B cell (primary cell): ENCODE measurements around the gene DLX3. TPM values are rescaled to one million over a fixed set of nuclear protein-coding genes. Genes with fewer than 3 reads are reported as not detected.

ENCODE experiments used
- ATAC-seq: fragments of 200-7000 bp; cut with Tn5 transposase; one replicate; pipeline ENCODE4 v1.10.0; 2021; ENCODE audit warnings: low read depth, mild to moderate bottlenecking, moderate number of reproducible peaks, moderate library complexity
- CTCF ChIA-PET: fragments of 350-600 bp; sonication (Branson Sonifier 250); formaldehyde crosslinking; loops from one replicate; lab custom pipeline; 2021; ENCODE audit warnings: antibody characterized with exemption, inconsistent platforms; lab: Charles Lee
- POLR2A ChIA-PET: fragments of 350-600 bp; sonication (Branson Sonifier 250); formaldehyde crosslinking; loops from one replicate; lab custom pipeline; 2021; ENCODE audit warnings: antibody characterized with exemption; lab: Charles Lee
- DNase-seq: peaks from one replicate; pipeline ENCODE4 v3.0.0; 2013
- H2AFZ ChIP-seq: 2 replicates; pipeline ENCODE4 v1.6.1; 2012; ENCODE audit warnings: mild to moderate bottlenecking, low read depth, low read length; ENCODE audit not compliant: insufficient read depth, poor library complexity, severe bottlenecking
- H3K27ac ChIP-seq, 2 donors: 1 replicate in 1 of 2; 2 replicates in 1 of 2; pipeline ENCODE4 v1.5.1; 2012 to 2013; ENCODE audit warnings: low read length in 2 of 2, mild to moderate bottlenecking in 2 of 2, moderate library complexity in 1 of 2
- H3K27me3 ChIP-seq, 4 experiments: fragments of 200-600 bp in 1 of 4; sonication (generic) in 1 of 4; replicated peaks in 1 of 4; 1 replicate in 2 of 4; 2 replicates in 2 of 4; pipeline versions ENCODE4 v1.6.1 to v1.7.0; 2013 to 2016; ENCODE audit warnings: low read length in 3 of 4, mild to moderate bottlenecking in 2 of 4, mixed read lengths in 1 of 4, moderate library complexity in 1 of 4; ENCODE audit not compliant: insufficient read depth in 4 of 4, control insufficient read depth in 3 of 4; ENCODE audit errors: control extremely low read depth in 1 of 4
- H3K36me3 ChIP-seq, 2 experiments: replicated peaks in 1 of 2; 1 replicate in 1 of 2; 2 replicates in 1 of 2; pipeline versions ENCODE4 v1.6.1 to v1.7.1; 2013; ENCODE audit warnings: low read length in 1 of 2; ENCODE audit not compliant: insufficient read depth in 2 of 2, control insufficient read depth in 1 of 2; ENCODE audit errors: control extremely low read depth in 1 of 2, extremely low read depth in 1 of 2
- H3K4me1 ChIP-seq, 2 donors: fragments of 200-600 bp in 1 of 2; sonication (generic) in 1 of 2; 1 replicate in 1 of 2; 2 replicates in 1 of 2; pipeline versions ENCODE4 v1.5.1 to v1.6.1; 2013 to 2017; ENCODE audit warnings: low read length in 2 of 2; ENCODE audit not compliant: control insufficient read depth in 2 of 2, insufficient read depth in 2 of 2
- H3K4me2 ChIP-seq: replicated peaks from 2 replicates; pipeline ENCODE3; 2012; ENCODE audit warnings: mild to moderate bottlenecking, low read depth, low read length; ENCODE audit not compliant: poor library complexity, severe bottlenecking
- H3K4me3 ChIP-seq, 5 experiments: fragments of 200-600 bp in 1 of 5; sonication (generic) in 1 of 5; 1 replicate in 3 of 5; 2 replicates in 2 of 5; pipeline versions ENCODE4 v1.5.1 to v1.7.0; 2011 to 2016; ENCODE audit warnings: low read length in 4 of 5, mild to moderate bottlenecking in 4 of 5, low read depth in 2 of 5, control low read depth in 1 of 5, moderate library complexity in 1 of 5; ENCODE audit not compliant: insufficient read depth in 1 of 5; ENCODE audit errors: control extremely low read depth in 1 of 5, extremely low read depth in 1 of 5
- H3K79me2 ChIP-seq: fragments of 200-600 bp; sonication (generic); one replicate; pipeline ENCODE4 v1.6.0; 2016; ENCODE audit warnings: low read length; ENCODE audit not compliant: control insufficient read depth, insufficient read depth
- H3K9ac ChIP-seq: fragments of 200-600 bp; sonication (generic); 2 replicates; pipeline ENCODE4 v1.6.1; 2017; ENCODE audit warnings: mild to moderate bottlenecking, low read length, moderate library complexity
- H3K9me3 ChIP-seq, 3 donors: one replicate each; pipeline versions ENCODE4 v1.6.1 to v1.7.1; 2013; ENCODE audit warnings: low read length in 2 of 3; ENCODE audit not compliant: control insufficient read depth in 2 of 3, insufficient read depth in 1 of 3; ENCODE audit errors: control extremely low read depth in 1 of 3
- H4K20me1 ChIP-seq: 2 replicates; pipeline ENCODE4 v1.6.0; 2012; ENCODE audit warnings: mild to moderate bottlenecking, low read length; ENCODE audit not compliant: insufficient read depth, control insufficient read depth, poor library complexity, severe bottlenecking
- H3K27ac Mint-ChIP-seq: one replicate; pipeline ENCODE4 v1.8.0; 2021; ENCODE audit warnings: mixed read lengths
- H3K27me3 Mint-ChIP-seq: one replicate; pipeline ENCODE4 v1.8.0; 2021; ENCODE audit warnings: mixed read lengths
- H3K4me1 Mint-ChIP-seq: one replicate; pipeline ENCODE4 v1.8.0; 2021; ENCODE audit warnings: mixed read lengths
- H3K4me3 Mint-ChIP-seq: one replicate; pipeline ENCODE4 v1.8.0; 2021; ENCODE audit warnings: mixed read lengths
- H3K9me3 Mint-ChIP-seq: one replicate; pipeline ENCODE4 v1.8.0; 2022; ENCODE audit warnings: mixed read lengths; ENCODE audit not compliant: insufficient read depth
- CTCF ChIP-seq: fragments of 200-600 bp; IDR thresholded peaks from one replicate; pipeline ENCODE4 v1.8.0; 2022; ENCODE audit warnings: antibody characterized with exemption, mild to moderate bottlenecking
- EZH2 ChIP-seq: IDR thresholded peaks from 2 replicates; pipeline ENCODE4 v1.6.1; 2012; ENCODE audit warnings: borderline replicate concordance, low read depth, mild to moderate bottlenecking, moderate library complexity, low read length; ENCODE audit not compliant: insufficient read depth, poor library complexity, severe bottlenecking
- WGBS: methylation state at CpG from one replicate; pipeline ENCODE4 v1.1.5; 2013; ENCODE audit warnings: missing lambda C conversion rate; ENCODE audit not compliant: insufficient coverage; 5-methylcytosine and 5-hydroxymethylcytosine counted together
- intact Hi-C: fragments of 100-400 bp; cut with micrococcal nuclease; formaldehyde crosslinking; loops from one replicate; pipeline ENCODE4 v1.10.0; 2022
- polyA plus RNA-seq: library from polyadenylated mRNA; depleted of rRNA; stranded (reverse); fragments of >200 nt; gene quantifications from 2 replicates; pipeline ENCODE4 v1.2.3, GENCODE V29; 2012
- total RNA-seq, 2 donors: library from RNA; stranded (reverse); fragments of 120-200 nt in 1 of 2; gene quantifications; 1 replicate in 1 of 2; 2 replicates in 1 of 2; pipeline versions ENCODE4 v1.2.3 to v1.2.4, GENCODE V29; 2013 to 2022

The DLX3 gene
- total and polyA plus RNA-seq, 2 donors (not counting 1 experiment from before 2014, with no cell fraction given) = not detected

- Histone ChIP-seq H3K27ac (no peak overlapping the region), H3K79me2 (no peaks in the 10 kb centered on the region), H2AFZ (no peak overlapping the region), H3K9ac (no peak overlapping the region), H3K4me3 (no peak overlapping the region), H3K27me3 (peaks cover 0 to 26% (median 2%) of the 10 kb centered on the region in 4 experiments), H3K4me2 (no peak overlapping the region), H3K36me3 (no peaks in the 10 kb centered on the region), H3K4me1 (no peaks in the 10 kb centered on the region), H3K9me3 (no peaks in the 10 kb centered on the region), H4K20me1 (no peaks in the 10 kb centered on the region)
- WGBS = 80% methylated on average over 1 of the region's 1 CpG
- ATAC-seq (no peak), DNase-seq (no peak)
- POLR2A ChIA-PET = no interaction called here
- no peak overlapping the region for H3K27ac Mint-ChIP-seq
- intact Hi-C loops = no loop called here
- H3K27me3 Mint-ChIP-seq = peaks cover 42% of the 10 kb centered on the region
- CTCF ChIA-PET = no interaction called here
- no peaks in the 10 kb centered on the region for H3K9me3 Mint-ChIP-seq
- no peaks in the 10 kb centered on the region for H3K4me1 Mint-ChIP-seq
- no peak for TF ChIP-seq CTCF
- TF ChIP-seq EZH2 = no peak
- H3K4me3 Mint-ChIP-seq = no peak overlapping the region
Measured at GRCh38 chr17:49955157-49955556, 39.9 kb downstream of the DLX3 start.

GRCh38 chr17:49952912-49953497 lies 42.0 kb downstream of the DLX3 start:
- H3K9ac ChIP-seq = no peak overlapping the region
- no peaks in the 10 kb centered on the region for H3K79me2 ChIP-seq
- H3K27ac ChIP-seq = no peak overlapping the region
- TF ChIP-seq EZH2 (no peak), CTCF (no peak)
- WGBS = 74% methylated on average over 5 of the region's 8 CpGs
- H3K4me1 Mint-ChIP-seq = no peaks in the 10 kb centered on the region
- ChIA-PET POLR2A (no interaction called here), CTCF (interaction anchor here (0.9 to 3.9 kb wide), 9 partner anchors 9 to 134 kb away, joined by 3 to 74 read pairs (median 5); partner anchors contain the start of gene DLX3)
- no peaks in the 10 kb centered on the region for H3K4me1 ChIP-seq
- H4K20me1 ChIP-seq = no peaks in the 10 kb centered on the region
- no peaks in the 10 kb centered on the region for H3K9me3 Mint-ChIP-seq
- DNase-seq = no peak
- no peak overlapping the region for H3K4me2 ChIP-seq
- no peak overlapping the region for H2AFZ ChIP-seq
- no peaks in the 10 kb centered on the region for H3K36me3 ChIP-seq
- intact Hi-C loops = loop anchor here (1.0 kb wide), 1 partner anchor 45 kb away; no protein-coding TSS in a partner anchor
- no peak overlapping the region for H3K27ac Mint-ChIP-seq
- H3K4me3 Mint-ChIP-seq = no peak overlapping the region
- no peak for ATAC-seq
- peaks cover 0 to 36% (median 3%) of the 10 kb centered on the region in 4 experiments for H3K27me3 ChIP-seq
- H3K27me3 Mint-ChIP-seq = peaks cover 54% of the 10 kb centered on the region
- H3K9me3 ChIP-seq = no peaks in the 10 kb centered on the region
- H3K4me3 ChIP-seq = no peak overlapping the region
